Left hindlimb (tissue), 1 donor: Measurements from ENCODE around the gene PROM2.

Experiments used
- DNase-seq: peaks from one replicate; pipeline ENCODE4 v3.0.0-alpha.2; 2018

PROM2 gene

GRCh38 chr2:95325026-95325425, 50.8 kb downstream of the PROM2 start:
- DNase-seq, result no peak

GRCh38 chr2:95325590-95326432, 51.6 kb downstream of the PROM2 start:
- no peak for DNase-seq

GRCh38 chr2:95326433-95327140, 52.3 kb downstream of the PROM2 start:
- DNase-seq, result no peak

GRCh38 chr2:95327861-95328260, 53.6 kb downstream of the PROM2 start:
- no peak for DNase-seq

DNA sequence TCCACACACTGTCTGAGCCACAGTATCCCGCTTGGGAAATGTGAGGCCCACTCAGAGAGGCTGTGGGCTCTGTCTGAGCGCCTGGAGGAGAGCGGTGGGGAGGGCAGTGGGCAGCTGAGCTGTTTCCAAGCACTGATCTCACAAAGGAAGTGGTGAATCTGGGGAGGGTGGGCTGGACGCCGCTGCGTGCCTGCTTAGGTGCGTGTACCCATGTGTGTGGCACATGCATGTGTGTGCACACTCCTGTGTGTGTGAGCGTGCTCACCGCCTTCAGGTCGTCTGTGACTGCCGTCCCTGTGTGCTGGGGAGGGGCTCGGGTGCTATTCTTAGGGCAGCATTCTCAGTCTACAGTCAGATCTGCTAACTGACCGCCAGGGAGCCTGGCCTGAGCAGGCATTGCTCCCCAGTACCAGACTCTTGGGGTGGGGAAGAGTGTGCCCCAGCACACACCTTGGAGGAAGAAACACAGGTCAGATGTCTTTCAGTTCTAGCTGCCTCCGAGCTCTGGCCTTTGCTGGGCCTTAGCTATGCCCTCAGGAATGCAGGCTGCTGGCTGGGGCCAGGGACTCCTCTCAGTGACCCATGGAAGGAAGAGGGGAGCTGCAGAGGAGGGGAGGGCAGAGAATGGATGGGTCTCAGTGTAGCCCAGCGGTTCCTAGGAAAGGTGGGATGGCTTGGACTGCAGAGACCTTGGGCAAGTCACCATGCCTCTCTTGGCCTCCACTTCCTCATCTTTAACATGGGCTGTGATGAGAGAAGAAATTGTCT, 54.3 kb downstream of the PROM2 start:
- no peak for DNase-seq

- no peak for DNase-seq
These were observed 55.2 kb downstream of the PROM2 start for GRCh38 chr2:95329401-95329800.

GRCh38 chr2:95329891-95330793, 55.9 kb downstream of the PROM2 start:
- DNase-seq, result no peak

DNA sequence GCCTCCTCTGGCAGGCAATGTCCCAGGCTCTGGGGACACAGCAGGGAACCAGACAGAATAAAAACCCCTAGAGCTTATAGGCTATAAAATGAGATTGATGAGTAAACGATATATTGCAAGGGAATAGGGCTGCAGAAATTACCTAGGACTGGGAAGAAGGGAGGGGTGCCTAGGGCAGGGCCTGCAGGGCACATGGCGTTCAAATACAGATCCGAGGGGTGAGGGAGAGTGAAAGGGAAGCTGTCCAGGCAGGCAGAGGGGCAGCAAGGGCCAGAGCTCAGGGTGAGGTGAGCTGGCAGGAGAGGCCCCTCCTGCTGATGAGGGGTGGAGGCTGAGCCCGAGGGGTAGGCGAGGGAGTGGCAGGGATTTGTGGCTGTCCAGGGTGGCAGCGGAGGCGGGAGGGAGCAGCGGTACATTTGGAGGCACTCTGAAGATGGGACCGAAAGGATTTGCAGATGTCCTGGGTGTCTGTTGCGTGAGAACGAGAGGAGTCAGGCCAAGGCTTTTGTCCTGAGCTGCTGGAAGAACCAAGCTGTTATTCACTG, 56.6 kb downstream of the PROM2 start:
- no peak for DNase-seq

DNA sequence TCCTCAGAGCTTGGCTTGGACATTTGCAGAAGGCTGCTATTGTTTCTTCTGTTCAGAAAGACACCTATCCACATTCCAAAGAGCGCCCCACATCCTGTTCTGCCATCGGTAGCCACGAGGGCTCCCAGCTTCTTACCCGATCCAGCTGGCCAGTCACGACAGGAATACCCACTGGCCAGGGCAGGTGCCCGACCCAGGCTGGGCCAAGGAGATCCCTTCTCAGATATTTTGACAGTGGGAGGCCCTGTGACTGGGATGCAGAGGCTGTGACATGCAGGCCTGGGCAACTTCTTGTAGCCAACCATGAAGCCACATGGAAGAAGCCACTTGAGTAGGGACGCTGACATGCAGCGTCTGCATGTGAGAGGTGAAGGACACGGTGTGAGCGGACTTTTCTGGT, 57.4 kb downstream of the PROM2 start:
- DNase-seq, result no peak

- DNase-seq, result no peak
These were observed 57.8 kb downstream of the PROM2 start for GRCh38 chr2:95332036-95332435.

DNA sequence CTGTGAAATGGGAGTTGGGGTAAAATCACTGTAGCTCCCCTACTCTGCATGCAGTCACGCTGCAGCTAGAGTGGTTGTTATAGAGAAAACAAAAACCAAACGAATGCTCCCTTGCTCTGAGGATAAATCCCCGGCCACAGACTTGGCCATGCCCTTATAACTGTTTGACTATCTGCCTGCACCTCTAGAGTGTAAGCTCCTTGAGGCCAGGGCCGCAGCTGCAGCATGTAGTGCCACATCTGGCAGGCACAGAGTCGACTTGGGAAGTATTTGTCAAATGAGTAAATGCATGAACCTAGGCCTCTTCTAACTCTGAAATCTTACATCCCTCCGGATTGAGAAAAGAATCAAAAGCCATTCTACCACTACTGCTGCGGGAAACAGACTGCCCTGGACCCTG, 58.8 kb downstream of the PROM2 start:
- DNase-seq, result no peak

DNA sequence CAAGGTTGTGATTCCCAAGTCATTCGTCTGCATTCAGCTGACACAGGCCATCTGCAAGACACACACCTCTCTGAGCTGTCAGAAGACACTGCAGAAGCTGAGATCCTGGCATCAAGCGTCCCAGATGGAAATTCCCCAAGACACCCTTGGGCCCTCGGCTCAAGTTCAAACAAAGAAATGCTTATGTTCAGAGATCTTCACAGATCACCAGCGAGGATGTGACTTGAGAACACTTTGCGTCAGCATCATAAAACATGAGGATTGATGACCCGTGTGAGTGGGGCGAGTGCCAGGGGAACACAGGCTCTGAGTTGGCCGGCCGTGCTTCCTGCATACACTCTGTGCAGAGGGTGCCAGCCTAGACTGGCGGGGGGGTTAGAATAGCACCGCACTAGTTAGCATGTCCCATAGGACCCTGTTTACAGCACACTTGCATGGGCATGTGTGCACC, 59.7 kb downstream of the PROM2 start:
- DNase-seq, result no peak

GRCh38 chr2:95334916-95335641, 60.8 kb downstream of the PROM2 start:
- DNase-seq, result no peak

- no peak for DNase-seq
These were observed 62.2 kb downstream of the PROM2 start for GRCh38 chr2:95336406-95336805.

DNA sequence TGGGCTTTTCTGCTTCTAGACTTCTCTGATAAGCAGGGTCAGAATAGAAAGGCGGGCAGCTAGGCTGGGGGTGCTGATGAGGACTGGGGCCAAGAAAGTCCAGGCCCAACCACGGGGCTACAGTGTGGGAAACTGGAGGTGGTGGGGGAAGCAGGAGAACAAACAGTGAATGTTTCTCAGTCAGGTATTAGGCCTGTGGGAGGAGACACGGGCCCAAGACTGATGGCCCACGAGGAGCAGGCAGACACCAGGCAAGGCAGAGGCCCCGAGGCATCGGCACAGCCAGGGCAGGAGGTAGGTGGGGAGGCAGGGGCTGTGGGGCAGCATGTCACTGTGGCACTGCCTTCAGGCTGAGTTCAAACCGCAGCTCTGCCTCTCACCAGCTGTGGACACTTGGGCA, 63.6 kb downstream of the PROM2 start:
- DNase-seq, result no peak
